Measurements from ENCODE around the gene DNAJC30. TPM values are rescaled to one million over a fixed set of nuclear protein-coding genes. Genes with fewer than 3 reads are reported as not detected.
"Not testable (repeated sequence)": the region's sequence is repeated elsewhere in the genome, so short reads cannot be mapped to it uniquely, and the experiment has no call there.

The DNAJC30 gene
- total RNA-seq, 2 experiments from 2014 or later: 14.0 to 14.4 TPM

DNA sequence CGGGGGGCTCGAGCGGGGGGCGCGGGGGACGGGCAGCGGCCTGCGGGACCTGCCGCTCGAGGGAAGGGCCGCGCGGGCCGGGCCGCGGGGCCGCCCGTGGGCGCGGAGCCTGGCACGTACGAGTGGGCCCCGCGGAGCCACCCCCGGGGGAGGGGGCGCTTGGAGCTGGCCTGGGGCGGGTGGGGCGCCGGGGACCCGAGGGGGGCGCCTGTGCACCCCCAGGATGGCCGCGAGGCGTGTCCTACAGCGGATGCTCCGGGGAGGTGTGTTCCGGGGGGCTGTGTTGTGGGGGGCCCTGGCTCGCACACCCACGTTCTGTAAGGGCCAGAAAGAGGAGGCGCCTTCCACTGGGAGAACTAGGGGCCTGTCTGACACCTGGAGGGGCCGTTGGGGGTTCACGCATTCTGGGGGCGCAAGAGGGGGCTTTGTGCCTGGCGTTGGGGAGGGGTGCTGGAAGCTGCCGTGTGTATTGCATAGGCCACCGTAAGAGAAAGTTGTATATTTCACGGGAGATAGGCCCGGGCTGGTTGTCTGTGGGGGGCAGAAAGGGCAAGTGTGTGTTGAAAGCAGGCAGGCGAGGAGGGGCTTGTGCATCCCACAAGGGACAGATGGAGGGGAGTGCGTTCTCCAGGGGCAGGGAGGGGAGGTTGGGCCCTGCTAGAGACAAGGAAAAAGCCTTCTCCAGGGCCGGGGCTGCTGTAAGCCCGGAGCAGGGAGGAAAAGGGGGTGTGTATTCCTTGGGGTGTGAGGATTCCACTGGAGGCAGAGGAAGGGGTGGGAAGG is 15.0 kb downstream of the DNAJC30 start:
- Mint-ChIP-seq H3K27ac (no peak overlapping the region), H3K27me3 (peaks cover 33% of the 10 kb centered on the region), H3K4me1 (ENCODE audit: low read depth) (peaks cover 5% of the 10 kb centered on the region), H3K4me3 (peak overlapping the region; percentile 80), H3K36me3 (ENCODE audit: low read depth) (no peaks in the 10 kb centered on the region), H3K9me3 (peaks cover 1% of the 10 kb centered on the region)
- Histone ChIP-seq H3K27ac (ENCODE audit: low read depth in 1 of 2, low read length in 2 of 2) (no peak overlapping the region), H3K4me1 (ENCODE audit: insufficient read depth, low read length) (peaks cover 14% of the 10 kb centered on the region), H3K9me3 (ENCODE audit: control insufficient read depth in 1 of 2, insufficient read depth in 1 of 2, low read length in 2 of 2) (peaks cover 0 to 4% of the 10 kb centered on the region in 2 experiments), H3K27me3 (ENCODE audit: control insufficient read depth in 1 of 2, insufficient read depth in 2 of 2, low read length in 2 of 2) (peaks cover 13 to 30% of the 10 kb centered on the region in 2 experiments), H3K4me3 (ENCODE audit: low read length) (peak overlapping the region; percentile 37), H3K36me3 (ENCODE audit: insufficient read depth, low read length) (no peaks in the 10 kb centered on the region)
- DNase-seq (peak in 3 of 14 experiments; percentile 11 to 37 (median 25)), ATAC-seq (ENCODE audit: poor library complexity) (no peak)
- intact Hi-C loops (cut with DNase I, micrococcal nuclease): loop anchor here (1.0 to 5.0 kb wide), 5 partner anchors 51 to 174 kb away; partner anchors contain the start of genes BAZ1B (in 2 of the 2), ABHD11 (in 1 of the 2), METTL27 (in 1 of the 2) and STX1A (in 1 of the 2)
- ChIA-PET CTCF (interaction anchor here (0.6 to 3.2 kb wide), 9 partner anchors 8 to 111 kb away, joined by 3 to 14 read pairs (median 4); partner anchors contain the start of gene BCL7B), POLR2A (interaction anchor here (0.8 to 1.6 kb wide), 2 partner anchors 15 to 70 kb away, joined by 4 to 7 read pairs; partner anchors contain the start of genes ABHD11, BUD23 and DNAJC30)
- TF ChIP-seq, protein P1, sequence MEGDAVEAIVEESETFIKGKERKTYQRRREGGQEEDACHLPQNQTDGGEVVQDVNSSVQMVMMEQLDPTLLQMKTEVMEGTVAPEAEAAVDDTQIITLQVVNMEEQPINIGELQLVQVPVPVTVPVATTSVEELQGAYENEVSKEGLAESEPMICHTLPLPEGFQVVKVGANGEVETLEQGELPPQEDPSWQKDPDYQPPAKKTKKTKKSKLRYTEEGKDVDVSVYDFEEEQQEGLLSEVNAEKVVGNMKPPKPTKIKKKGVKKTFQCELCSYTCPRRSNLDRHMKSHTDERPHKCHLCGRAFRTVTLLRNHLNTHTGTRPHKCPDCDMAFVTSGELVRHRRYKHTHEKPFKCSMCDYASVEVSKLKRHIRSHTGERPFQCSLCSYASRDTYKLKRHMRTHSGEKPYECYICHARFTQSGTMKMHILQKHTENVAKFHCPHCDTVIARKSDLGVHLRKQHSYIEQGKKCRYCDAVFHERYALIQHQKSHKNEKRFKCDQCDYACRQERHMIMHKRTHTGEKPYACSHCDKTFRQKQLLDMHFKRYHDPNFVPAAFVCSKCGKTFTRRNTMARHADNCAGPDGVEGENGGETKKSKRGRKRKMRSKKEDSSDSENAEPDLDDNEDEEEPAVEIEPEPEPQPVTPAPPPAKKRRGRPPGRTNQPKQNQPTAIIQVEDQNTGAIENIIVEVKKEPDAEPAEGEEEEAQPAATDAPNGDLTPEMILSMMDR (IDR thresholded peaks at IDR 0.05): no peak

DNA sequence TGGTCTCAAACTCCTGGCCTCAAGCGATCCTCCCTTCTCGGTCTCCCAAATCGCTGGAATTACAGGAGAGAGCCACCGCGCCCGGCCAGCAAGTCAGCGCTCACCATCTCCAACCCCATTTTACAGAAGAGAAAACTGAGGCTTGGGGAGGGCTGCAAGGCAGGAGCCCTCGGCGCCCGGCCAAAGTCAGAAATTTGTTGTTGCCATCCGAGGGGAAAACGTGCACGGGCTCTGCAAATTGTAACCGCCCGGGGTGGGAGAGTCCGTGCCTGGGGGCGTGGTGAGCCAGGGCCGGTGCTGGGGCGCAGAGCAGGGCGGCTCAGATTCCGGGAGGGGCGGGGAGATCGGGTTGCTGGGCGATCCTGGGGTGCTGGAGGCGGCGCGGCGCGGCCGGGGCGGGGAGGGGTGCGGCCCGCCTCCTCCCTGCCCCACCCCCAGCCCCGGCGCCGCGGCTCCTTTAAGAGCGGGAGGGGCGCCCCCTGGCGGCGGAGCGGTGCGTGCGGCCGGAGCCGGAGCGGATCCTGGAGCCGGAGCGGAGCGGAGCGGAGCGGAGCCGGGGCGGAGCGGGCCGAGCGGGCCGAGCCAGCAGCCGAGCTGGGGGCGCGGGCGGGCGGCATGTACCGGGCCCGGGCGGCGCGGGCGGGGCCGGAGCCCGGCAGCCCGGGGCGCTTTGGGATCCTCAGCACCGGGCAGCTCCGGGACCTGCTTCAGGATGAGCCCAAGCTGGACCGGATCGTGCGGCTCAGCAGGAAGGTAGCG is 15.7 kb downstream of the DNAJC30 start, which contains the start of gene VPS37D:
TSS of gene VPS37D (plus strand) at position 488 of the 759 bp plus-strand sequence. CDS start at position 616, 128 bp downstream.
- peak within 1 kb of the TSS; percentile 51 for H3K4me3 ChIP-seq (ENCODE audit: low read length)
- intact Hi-C loops (cut with DNase I, micrococcal nuclease): loop anchor here (1.0 to 5.0 kb wide), 8 partner anchors 16 to 175 kb away; partner anchors contain the start of genes ABHD11 (in 2 of the 2), BAZ1B (in 2 of the 2), BUD23 (in 1 of the 2) and DNAJC30 (in 1 of the 2)
- ATAC-seq (ENCODE audit: poor library complexity) (peak; percentile 91), DNase-seq (peak; percentile 85 to 97 (median 94))
- H3K27me3 Mint-ChIP-seq: peaks cover 40% of the 10 kb centered on the region
- peaks cover 0 to 4% of the 10 kb centered on the region in 2 experiments for H3K9me3 ChIP-seq (ENCODE audit: control insufficient read depth in 1 of 2, insufficient read depth in 1 of 2, low read length in 2 of 2)
- H3K4me3 Mint-ChIP-seq: peak within 1 kb of the TSS; percentile 82
- no peaks in the 10 kb centered on the region for H3K36me3 Mint-ChIP-seq (ENCODE audit: low read depth)
- POLR2A ChIA-PET: interaction anchor here (0.8 to 1.6 kb wide), 2 partner anchors 16 to 71 kb away, joined by 4 to 7 read pairs; partner anchors contain the start of genes ABHD11, BUD23 and DNAJC30
- H3K27ac Mint-ChIP-seq: no peak within 1 kb of the TSS
- H3K4me1 ChIP-seq (ENCODE audit: insufficient read depth, low read length): peaks cover 14% of the 10 kb centered on the region
- H3K27ac ChIP-seq (ENCODE audit: low read depth in 1 of 2, low read length in 2 of 2): no peak within 1 kb of the TSS
- peaks cover 6% of the 10 kb centered on the region for H3K9me3 Mint-ChIP-seq
- peaks cover 5% of the 10 kb centered on the region for H3K4me1 Mint-ChIP-seq (ENCODE audit: low read depth)
- TF ChIP-seq, protein P1 (IDR thresholded peaks at IDR 0.05): peak; percentile 52
- no peaks in the 10 kb centered on the region for H3K36me3 ChIP-seq (ENCODE audit: insufficient read depth, low read length)
- CTCF ChIA-PET: interaction anchor here (0.6 to 3.2 kb wide), 9 partner anchors 9 to 110 kb away, joined by 3 to 14 read pairs (median 4); partner anchors contain the start of gene BCL7B
- peaks cover 13 to 30% of the 10 kb centered on the region in 2 experiments for H3K27me3 ChIP-seq (ENCODE audit: control insufficient read depth in 1 of 2, insufficient read depth in 2 of 2, low read length in 2 of 2)

DNA sequence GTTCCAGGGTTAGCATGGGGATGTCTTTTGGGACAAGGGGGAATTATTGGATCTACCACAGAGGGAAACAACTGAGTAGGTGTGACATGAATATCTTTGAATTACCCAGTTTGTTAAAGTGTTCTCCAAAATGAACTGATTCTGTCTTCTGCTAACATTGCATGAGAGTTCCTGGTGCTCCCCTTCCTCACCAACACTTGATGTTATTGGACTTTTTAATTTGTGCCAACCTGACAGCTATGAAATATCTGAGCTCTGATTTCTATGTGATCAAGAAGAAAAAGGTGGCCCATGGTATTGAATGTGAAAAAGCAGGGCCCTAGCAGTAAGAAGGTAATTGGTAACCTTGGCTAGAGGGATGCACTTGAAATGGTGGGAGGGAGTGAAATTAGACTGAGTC is 20.2 kb downstream of the DNAJC30 start:
- peaks cover 6% of the 10 kb centered on the region for H3K9me3 Mint-ChIP-seq
- H3K36me3 Mint-ChIP-seq (ENCODE audit: low read depth): no peaks in the 10 kb centered on the region
- ChIA-PET CTCF (no interaction called here), POLR2A (no interaction called here)
- Histone ChIP-seq H3K4me1 (ENCODE audit: insufficient read depth, low read length) (peaks cover 5% of the 10 kb centered on the region), H3K36me3 (ENCODE audit: insufficient read depth, low read length) (no peaks in the 10 kb centered on the region), H3K27me3 (ENCODE audit: control insufficient read depth in 1 of 2, insufficient read depth in 2 of 2, low read length in 2 of 2) (peaks cover 10 to 18% of the 10 kb centered on the region in 2 experiments), H3K9me3 (ENCODE audit: control insufficient read depth in 1 of 2, insufficient read depth in 1 of 2, low read length in 2 of 2) (no peaks in the 10 kb centered on the region), H3K27ac (ENCODE audit: low read depth in 1 of 2, low read length in 2 of 2) (no peak overlapping the region), H3K4me3 (ENCODE audit: low read length) (no peak overlapping the region)
- H3K27ac Mint-ChIP-seq: no peak overlapping the region
- no peak overlapping the region for H3K4me3 Mint-ChIP-seq
- intact Hi-C loops (cut with DNase I, micrococcal nuclease): no loop called here
- H3K4me1 Mint-ChIP-seq (ENCODE audit: low read depth): no peaks in the 10 kb centered on the region
- H3K27me3 Mint-ChIP-seq: peaks cover 57% of the 10 kb centered on the region
- TF ChIP-seq, protein P1 (IDR thresholded peaks at IDR 0.05): no peak
- DNase-seq: no peak
- no peak for ATAC-seq (ENCODE audit: poor library complexity)

DNA sequence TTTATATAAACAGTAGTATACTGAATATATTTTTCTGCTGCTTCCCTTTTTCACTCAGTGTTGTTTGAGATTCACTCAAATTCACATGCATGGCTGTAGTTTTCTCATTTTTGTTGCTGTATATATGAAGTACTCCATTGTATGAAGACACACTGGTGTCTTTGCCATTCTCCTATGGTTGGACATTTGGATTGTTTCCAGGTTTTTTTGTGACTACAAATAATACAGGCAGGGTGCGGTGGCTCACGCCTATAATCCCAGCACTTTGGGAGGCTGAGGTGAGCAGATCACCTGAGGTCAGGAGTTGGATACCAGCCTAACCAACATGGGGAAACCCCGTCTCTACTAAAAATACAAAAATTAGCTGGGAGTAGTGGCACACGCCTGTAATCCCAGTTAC is 22.7 kb downstream of the DNAJC30 start:
- intact Hi-C loops (cut with DNase I, micrococcal nuclease); H3K4me3 Mint-ChIP-seq; CTCF ChIA-PET; H3K4me1 ChIP-seq (ENCODE audit: insufficient read depth, low read length); H3K9me3 ChIP-seq (ENCODE audit: control insufficient read depth in 1 of 2, insufficient read depth in 1 of 2, low read length in 2 of 2); H3K36me3 Mint-ChIP-seq (ENCODE audit: low read depth); H3K9me3 Mint-ChIP-seq; H3K36me3 ChIP-seq (ENCODE audit: insufficient read depth, low read length); DNase-seq; H3K4me1 Mint-ChIP-seq (ENCODE audit: low read depth); H3K4me3 ChIP-seq (ENCODE audit: low read length); POLR2A ChIA-PET; ATAC-seq (ENCODE audit: poor library complexity); H3K27ac ChIP-seq (ENCODE audit: low read depth in 1 of 2, low read length in 2 of 2); H3K27ac Mint-ChIP-seq: not testable (repeated sequence)
- peaks cover 51% of the 10 kb centered on the region for H3K27me3 Mint-ChIP-seq
- peaks cover 6 to 12% of the 10 kb centered on the region in 2 experiments for H3K27me3 ChIP-seq (ENCODE audit: control insufficient read depth in 1 of 2, insufficient read depth in 2 of 2, low read length in 2 of 2)

All from CD4-positive, alpha-beta T cell (primary cell).